ENCODE results near the gene DNLZ.

DNA sequence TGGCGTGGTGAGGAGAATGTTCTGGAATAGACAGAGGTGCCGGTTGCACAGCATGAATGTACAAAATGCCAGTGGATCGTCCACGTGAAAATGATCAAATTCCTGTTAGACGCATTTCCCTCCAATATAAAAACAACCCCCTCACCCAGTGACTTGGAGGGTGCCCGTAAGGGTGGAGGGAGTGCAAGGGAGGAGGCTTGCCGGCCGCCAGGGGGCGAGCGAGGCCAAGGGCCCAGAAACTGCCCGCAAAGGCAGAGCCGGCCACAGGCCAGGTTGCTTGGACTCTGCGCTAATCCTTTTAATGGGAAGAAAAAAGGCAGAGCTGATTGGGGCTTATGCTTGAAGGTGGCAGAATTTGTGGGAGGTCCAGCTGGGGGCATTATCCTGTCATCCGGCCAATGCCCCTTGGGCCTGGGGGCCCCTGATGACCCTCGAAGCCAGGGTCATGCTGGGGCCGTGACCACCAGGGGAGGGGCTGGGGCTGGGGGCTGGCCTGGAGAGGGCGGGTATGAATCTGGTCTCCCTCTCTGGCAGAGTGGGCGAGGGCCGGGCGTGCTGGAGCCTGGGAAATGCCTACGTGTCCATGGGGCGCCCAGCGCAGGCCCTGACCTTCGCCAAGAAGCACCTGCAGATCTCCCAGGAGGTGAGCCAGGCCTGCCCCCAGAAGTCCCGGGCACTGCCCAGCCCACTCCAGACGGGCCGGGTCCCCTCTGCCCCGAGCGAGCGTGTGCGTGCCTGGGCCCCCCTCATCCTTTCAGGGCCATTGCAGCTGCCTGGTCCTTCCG is 24.2 kb downstream of the DNLZ start:
- TF ChIP-seq, protein P1, sequence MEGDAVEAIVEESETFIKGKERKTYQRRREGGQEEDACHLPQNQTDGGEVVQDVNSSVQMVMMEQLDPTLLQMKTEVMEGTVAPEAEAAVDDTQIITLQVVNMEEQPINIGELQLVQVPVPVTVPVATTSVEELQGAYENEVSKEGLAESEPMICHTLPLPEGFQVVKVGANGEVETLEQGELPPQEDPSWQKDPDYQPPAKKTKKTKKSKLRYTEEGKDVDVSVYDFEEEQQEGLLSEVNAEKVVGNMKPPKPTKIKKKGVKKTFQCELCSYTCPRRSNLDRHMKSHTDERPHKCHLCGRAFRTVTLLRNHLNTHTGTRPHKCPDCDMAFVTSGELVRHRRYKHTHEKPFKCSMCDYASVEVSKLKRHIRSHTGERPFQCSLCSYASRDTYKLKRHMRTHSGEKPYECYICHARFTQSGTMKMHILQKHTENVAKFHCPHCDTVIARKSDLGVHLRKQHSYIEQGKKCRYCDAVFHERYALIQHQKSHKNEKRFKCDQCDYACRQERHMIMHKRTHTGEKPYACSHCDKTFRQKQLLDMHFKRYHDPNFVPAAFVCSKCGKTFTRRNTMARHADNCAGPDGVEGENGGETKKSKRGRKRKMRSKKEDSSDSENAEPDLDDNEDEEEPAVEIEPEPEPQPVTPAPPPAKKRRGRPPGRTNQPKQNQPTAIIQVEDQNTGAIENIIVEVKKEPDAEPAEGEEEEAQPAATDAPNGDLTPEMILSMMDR (IDR thresholded peaks at IDR 0.05): peak; percentile 69 to 88 (median 72)
- TF ChIP-seq POLR2A (IDR thresholded peaks at IDR 0.05) (no peak), POLR2AphosphoS5 (IDR thresholded peaks at IDR 0.05) (peak in 1 of 3 donors; percentile 25)
